Esophagus mucosa (tissue), 1 donor: ENCODE results near the gene PRRC2B. TPM values are rescaled to one million over a fixed set of nuclear protein-coding genes. Genes with fewer than 3 reads are reported as not detected.
"Not testable (repeated sequence)": the region's sequence is repeated elsewhere in the genome, so short reads cannot be mapped to it uniquely, and the experiment has no call there.

Experiments
- ATAC-seq: fragments of 200-7000 bp; cut with Tn5 transposase; one replicate; pipeline ENCODE4 v1.9.1; 2020
- total RNA-seq: library from RNA; stranded (reverse); gene quantifications from one replicate; pipeline ENCODE4 v1.2.4, GENCODE V29; 2023
- donor health status: DM: yes; HTN: yes; CAD: no.

PRRC2B gene
- total RNA-seq, 1 donor from 2014 or later: 82.9 TPM

- ATAC-seq: peak; percentile 26
These were observed 152.0 kb downstream of the PRRC2B start for GRCh38 chr9:131545786-131546335.

- ATAC-seq: peak; percentile 23
These were observed 152.6 kb downstream of the PRRC2B start for GRCh38 chr9:131546336-131547084.

GRCh38 chr9:131549186-131549585 lies 155.3 kb downstream of the PRRC2B start:
- not testable (repeated sequence) for ATAC-seq

Other genes starting within 250 kb of the PRRC2B start
- gene FAM78A, start 117.6 kb upstream of the PRRC2B start, total RNA-seq: 0.72 TPM
- gene PLPP7, start 104.4 kb upstream of the PRRC2B start, total RNA-seq: 0.28 TPM
- 13.1 TPM for gene POMT1, start 108.8 kb downstream of the PRRC2B start, total RNA-seq
- gene UCK1, start 137.2 kb downstream of the PRRC2B start, total RNA-seq: 15.3 TPM
- not detected for gene PRRT1B, start 151.4 kb downstream of the PRRC2B start, total RNA-seq